H9 (cell line): ENCODE results near the gene MESP1. TPM values are rescaled to one million over a fixed set of nuclear protein-coding genes. Genes with fewer than 3 reads are reported as not detected.

ENCODE experiments used
- DNase-seq: peaks from one replicate; pipeline ENCODE4 v3.0.0-alpha.2; 2017
- H2AFZ ChIP-seq: one replicate; pipeline ENCODE4 v1.6.1; 2013; ENCODE audit warnings: mild to moderate bottlenecking, low read length, control low read depth, moderate library complexity
- H2AK5ac ChIP-seq: 2 replicates; pipeline ENCODE4 v1.6.1; 2013; ENCODE audit warnings: low read length, control low read depth, mixed read lengths; ENCODE audit not compliant: insufficient read length
- H2BK120ac ChIP-seq: one replicate; pipeline ENCODE4 v1.6.1; 2013; ENCODE audit warnings: low read depth, mild to moderate bottlenecking, low read length, control low read depth, inconsistent platforms; ENCODE audit not compliant: poor library complexity, severe bottlenecking
- H2BK12ac ChIP-seq: 2 replicates; pipeline ENCODE4 v1.6.1; 2013; ENCODE audit warnings: low read length, control low read depth, mixed read lengths, low read depth; ENCODE audit not compliant: insufficient read length
- H2BK15ac ChIP-seq: 2 replicates; pipeline ENCODE4 v1.6.1; 2013; ENCODE audit warnings: low read depth, low read length, control low read depth
- H2BK20ac ChIP-seq: one replicate; pipeline ENCODE4 v1.6.1; 2013; ENCODE audit warnings: low read depth, mild to moderate bottlenecking, low read length, control low read depth, inconsistent platforms; ENCODE audit not compliant: poor library complexity, severe bottlenecking
- H2BK5ac ChIP-seq: 2 replicates; pipeline ENCODE4 v1.6.1; 2013; ENCODE audit warnings: low read length, control low read depth, mixed read lengths; ENCODE audit not compliant: insufficient read length
- H3K14ac ChIP-seq: 2 replicates; pipeline ENCODE4 v1.6.1; 2013; ENCODE audit warnings: low read length, control low read depth; ENCODE audit not compliant: insufficient read depth
- H3K18ac ChIP-seq: 2 replicates; pipeline ENCODE4 v1.6.1; 2013; ENCODE audit warnings: low read depth, mild to moderate bottlenecking, mixed read lengths, low read length, control low read depth; ENCODE audit not compliant: insufficient read length
- H3K23ac ChIP-seq: 2 replicates; pipeline ENCODE4 v1.6.1; 2013; ENCODE audit warnings: low read length, control low read depth, mixed read lengths, low read depth; ENCODE audit not compliant: insufficient read length
- H3K23me2 ChIP-seq: 2 replicates; pipeline ENCODE4 v1.6.1; 2013; ENCODE audit warnings: low read depth, mild to moderate bottlenecking, mixed read lengths, low read length, control low read depth; ENCODE audit not compliant: insufficient read length, poor library complexity, severe bottlenecking
- H3K27ac ChIP-seq: 2 replicates; pipeline ENCODE4 v1.5.1; 2013; ENCODE audit warnings: low read length, control low read depth, mixed read lengths, low read depth; ENCODE audit not compliant: insufficient read length
- H3K27me3 ChIP-seq: 2 replicates; pipeline ENCODE4 v1.6.1; 2013; ENCODE audit warnings: low read length, control low read depth, inconsistent platforms; ENCODE audit not compliant: insufficient read depth
- H3K4ac ChIP-seq: 2 replicates; pipeline ENCODE4 v1.6.1; 2013; ENCODE audit warnings: low read depth, mild to moderate bottlenecking, control low read depth, inconsistent platforms, low read length, moderate library complexity
- H3K4me1 ChIP-seq: 2 replicates; pipeline ENCODE4 v1.6.1; 2013; ENCODE audit warnings: low read length, control low read depth, inconsistent platforms; ENCODE audit not compliant: insufficient read depth
- H3K4me2 ChIP-seq: 2 replicates; pipeline ENCODE4 v1.6.1; 2013; ENCODE audit warnings: low read length, control low read depth, mixed read lengths; ENCODE audit not compliant: insufficient read length, insufficient read depth
- H3K56ac ChIP-seq: 2 replicates; pipeline ENCODE4 v1.6.1; 2013; ENCODE audit warnings: low read depth, mild to moderate bottlenecking, mixed read lengths, low read length, control low read depth; ENCODE audit not compliant: insufficient read length
- H3K79me1 ChIP-seq: 2 replicates; pipeline ENCODE4 v1.6.1; 2013; ENCODE audit warnings: low read depth, mild to moderate bottlenecking, moderate library complexity, low read length, control low read depth, inconsistent platforms; ENCODE audit not compliant: insufficient read depth, poor library complexity, severe bottlenecking
- H3K79me2 ChIP-seq: 2 replicates; pipeline ENCODE4 v1.6.1; 2013; ENCODE audit warnings: low read length, control low read depth, inconsistent platforms; ENCODE audit not compliant: insufficient read depth
- H3K9ac ChIP-seq: 2 replicates; pipeline ENCODE4 v1.6.1; 2013; ENCODE audit warnings: low read length, control low read depth, mixed read lengths; ENCODE audit not compliant: insufficient read length; ENCODE audit errors: extremely low read depth
- H3K9me3 ChIP-seq: one replicate; pipeline ENCODE4 v1.6.1; 2013; ENCODE audit warnings: low read depth, low read length, inconsistent platforms; ENCODE audit not compliant: control insufficient read depth
- H3T11ph ChIP-seq: one replicate; pipeline ENCODE4 v1.6.1; 2013; ENCODE audit warnings: mild to moderate bottlenecking, low read length, control low read depth, inconsistent platforms
- H4K20me1 ChIP-seq: one replicate; pipeline ENCODE4 v1.6.1; 2013; ENCODE audit not compliant: control insufficient read depth, insufficient read length, insufficient read depth
- H4K5ac ChIP-seq: 2 replicates; pipeline ENCODE4 v1.6.1; 2013; ENCODE audit warnings: low read depth, mild to moderate bottlenecking, mixed read lengths, low read length, control low read depth; ENCODE audit not compliant: insufficient read length
- H4K8ac ChIP-seq: replicated peaks from 2 replicates; pipeline ENCODE4 v1.6.1; 2013; ENCODE audit warnings: low read length, control low read depth, mixed read lengths, low read depth; ENCODE audit not compliant: insufficient read length
- H4K91ac ChIP-seq: 2 replicates; pipeline ENCODE4 v1.6.1; 2013; ENCODE audit warnings: low read depth, mild to moderate bottlenecking, moderate library complexity, mixed read lengths, low read length, control low read depth; ENCODE audit not compliant: insufficient read length
- H3K27ac Mint-ChIP-seq, 3 experiments: 2 replicates in 2 of 3; 3 replicates in 1 of 3; pipeline ENCODE4 v1.8.0; 2020 to 2021; ENCODE audit warnings: mixed read lengths in 3 of 3, mild to moderate bottlenecking in 1 of 3, moderate library complexity in 1 of 3
- H3K27me3 Mint-ChIP-seq: 2 replicates; pipeline ENCODE4 v1.8.0; 2021; ENCODE audit warnings: low read depth, mild to moderate bottlenecking, moderate library complexity, mixed read lengths
- H3K36me3 Mint-ChIP-seq, 3 experiments: 2 replicates in 2 of 3; 3 replicates in 1 of 3; pipeline ENCODE4 v1.8.0; 2020 to 2021; ENCODE audit warnings: low read depth in 3 of 3, mixed read lengths in 3 of 3; ENCODE audit not compliant: insufficient read depth in 1 of 3
- H3K4me1 Mint-ChIP-seq, 2 experiments: 2 replicates each; pipeline ENCODE4 v1.8.0; 2020; ENCODE audit warnings: mixed read lengths in 2 of 2
- H3K4me3 Mint-ChIP-seq, 2 experiments: 2 replicates in 1 of 2; 3 replicates in 1 of 2; pipeline ENCODE4 v1.8.0; 2020 to 2021; ENCODE audit warnings: mild to moderate bottlenecking in 2 of 2, mixed read lengths in 2 of 2, moderate library complexity in 1 of 2
- H3K9me3 Mint-ChIP-seq, 2 experiments: 2 replicates in 1 of 2; 3 replicates in 1 of 2; pipeline ENCODE4 v1.8.0; 2020; ENCODE audit warnings: mild to moderate bottlenecking in 2 of 2, mixed read lengths in 2 of 2, moderate library complexity in 1 of 2
- CTCF ChIP-seq: fragments of 200-600 bp; sonication (generic); conservative IDR thresholded peaks from 3 replicates; pipeline ENCODE4 v1.8.0; 2021; ENCODE audit warnings: antibody characterized with exemption, mild to moderate bottlenecking
- WGBS: extraction: QIAGEN DNeasy Blood & Tissue Kit; methylation state at CpG from one replicate; pipeline ENCODE4 v1.1.7; 2013; ENCODE audit warnings: missing lambda C conversion rate, low lambda C conversion rate, mixed read lengths; ENCODE audit not compliant: insufficient read length; ENCODE audit errors: extremely low coverage; 5-methylcytosine and 5-hydroxymethylcytosine counted together
- total RNA-seq: library from RNA; stranded (reverse); gene quantifications from 2 replicates; pipeline ENCODE4 v1.2.1, GENCODE V29; 2021

MESP1 gene
- total RNA-seq, 1 experiment from 2014 or later: not detected

DNA sequence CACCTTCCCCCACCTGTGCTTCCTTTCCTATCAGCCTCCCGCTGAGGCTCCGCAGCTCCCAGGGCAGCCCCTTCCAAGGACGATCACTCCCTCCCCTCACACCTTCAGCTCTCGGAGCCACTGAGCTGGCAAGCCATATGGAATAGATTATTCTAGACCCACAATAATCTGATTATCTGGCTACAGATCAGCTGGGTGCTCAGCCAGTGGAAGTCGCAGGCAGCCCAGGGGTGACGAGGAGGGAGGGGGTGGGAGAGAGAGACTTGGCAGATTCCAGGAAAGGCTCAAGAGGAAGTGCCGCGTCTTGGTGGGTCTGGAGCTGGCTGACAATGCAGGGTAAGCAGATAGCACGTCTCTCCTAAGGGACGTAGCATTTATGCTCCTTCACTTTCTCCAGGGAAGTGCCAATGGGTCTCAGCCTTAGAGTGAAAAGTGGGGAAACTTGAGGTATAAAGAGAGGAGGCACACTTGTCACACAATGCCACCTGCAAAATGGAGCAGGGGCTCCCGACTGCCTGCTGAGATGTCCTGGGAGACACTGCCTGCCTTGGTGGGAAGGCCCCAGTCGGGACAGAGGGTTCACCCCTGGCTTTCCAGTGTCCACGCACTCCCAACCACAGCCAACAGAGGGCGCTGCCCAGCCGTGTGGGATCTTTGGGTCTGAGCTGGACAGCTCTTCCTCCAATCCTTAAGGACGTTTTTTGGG, 9.4 kb upstream of the MESP1 start:
- Histone ChIP-seq H3T11ph (no peak overlapping the region), H2AK5ac (no peak overlapping the region), H3K27me3 (no peaks in the 10 kb centered on the region), H2BK120ac (no peak overlapping the region), H4K20me1 (no peaks in the 10 kb centered on the region), H3K79me2 (no peaks in the 10 kb centered on the region), H2BK20ac (no peak overlapping the region), H3K79me1 (no peaks in the 10 kb centered on the region), H4K91ac (no peak overlapping the region), H2BK12ac (no peak overlapping the region), H3K9ac (no peak overlapping the region), H4K5ac (no peak overlapping the region), H3K14ac (no peak overlapping the region), H3K27ac (no peak overlapping the region), H3K18ac (no peak overlapping the region), H3K4ac (no peak overlapping the region), H3K4me1 (no peaks in the 10 kb centered on the region), H3K56ac (no peak overlapping the region), H2BK15ac (no peak overlapping the region), H3K9me3 (no peaks in the 10 kb centered on the region), H3K4me2 (no peak overlapping the region), H2BK5ac (no peak overlapping the region), H3K23ac (no peak overlapping the region), H2AFZ (no peak overlapping the region), H3K23me2 (no peaks in the 10 kb centered on the region), H4K8ac (no peak overlapping the region)
- Mint-ChIP-seq H3K4me3 (no peak overlapping the region), H3K4me1 (peaks cover 10 to 13% of the 10 kb centered on the region in 2 experiments), H3K27me3 (peaks cover 18% of the 10 kb centered on the region), H3K27ac (no peak overlapping the region; a peak in 1 of 7 replicates), H3K36me3 (no peaks in the 10 kb centered on the region), H3K9me3 (no peaks in the 10 kb centered on the region; a peak in 1 of 5 replicates)
- DNase-seq: peak; percentile 88
- TF ChIP-seq CTCF: peak; percentile 98
- WGBS: no CpG with 5 or more reads among the region's 16 CpGs
